Tibial nerve (tissue), 3 donors: ENCODE data around the gene CLEC18C.

Experiments used
- POLR2A ChIP-seq, 2 donors: fragments of 450-650 bp; IDR thresholded peaks; one replicate each; pipeline ENCODE4 v1.6.1; 2017; ENCODE audit warnings: antibody characterized with exemption in 2 of 2, mild to moderate bottlenecking in 2 of 2, moderate library complexity in 2 of 2
- TF ChIP-seq, protein P1 (sequence below), 5 experiments: fragments of 200-600 bp in 3 of 5; fragments of 450-650 bp in 2 of 5; sonication (generic) in 3 of 5; IDR thresholded peaks; one replicate each; pipeline ENCODE4 v1.5.1; 2016 to 2019; ENCODE audit warnings: antibody characterized with exemption in 5 of 5, mild to moderate bottlenecking in 3 of 5, moderate library complexity in 2 of 5

DNA sequence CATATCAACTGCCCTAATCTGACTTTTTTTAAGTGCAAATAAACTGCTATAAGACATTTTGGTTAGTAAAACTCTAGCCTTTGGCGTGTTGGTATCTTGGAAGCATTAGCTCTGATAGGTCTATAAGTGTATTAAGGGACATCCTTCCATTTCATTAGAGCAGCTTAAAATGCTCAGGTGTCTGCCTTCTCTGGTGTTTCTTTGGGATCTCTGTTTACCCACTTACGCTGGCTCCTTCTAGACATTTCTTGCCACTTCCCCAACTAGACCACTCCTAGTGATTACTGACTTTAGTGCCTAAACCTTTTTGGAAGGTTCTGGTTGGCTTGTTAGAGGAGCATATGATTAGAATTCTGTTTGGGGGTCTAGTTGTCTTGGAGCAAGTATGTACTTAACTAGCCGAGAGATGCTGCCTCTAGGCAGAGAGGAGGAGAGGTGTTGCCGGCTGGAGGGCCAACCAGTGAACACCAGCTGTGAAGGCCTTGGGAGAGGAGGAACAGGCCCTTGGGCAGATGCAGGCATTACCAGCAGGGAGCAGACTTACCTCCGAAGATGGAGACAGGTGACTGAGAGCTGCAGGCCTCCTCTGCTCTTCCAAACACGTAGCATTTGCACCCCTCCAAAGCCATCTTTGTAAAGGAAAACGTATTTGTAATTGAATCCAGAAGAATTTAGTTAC, 15.2 kb upstream of the CLEC18C start:
- TF ChIP-seq, protein P1, sequence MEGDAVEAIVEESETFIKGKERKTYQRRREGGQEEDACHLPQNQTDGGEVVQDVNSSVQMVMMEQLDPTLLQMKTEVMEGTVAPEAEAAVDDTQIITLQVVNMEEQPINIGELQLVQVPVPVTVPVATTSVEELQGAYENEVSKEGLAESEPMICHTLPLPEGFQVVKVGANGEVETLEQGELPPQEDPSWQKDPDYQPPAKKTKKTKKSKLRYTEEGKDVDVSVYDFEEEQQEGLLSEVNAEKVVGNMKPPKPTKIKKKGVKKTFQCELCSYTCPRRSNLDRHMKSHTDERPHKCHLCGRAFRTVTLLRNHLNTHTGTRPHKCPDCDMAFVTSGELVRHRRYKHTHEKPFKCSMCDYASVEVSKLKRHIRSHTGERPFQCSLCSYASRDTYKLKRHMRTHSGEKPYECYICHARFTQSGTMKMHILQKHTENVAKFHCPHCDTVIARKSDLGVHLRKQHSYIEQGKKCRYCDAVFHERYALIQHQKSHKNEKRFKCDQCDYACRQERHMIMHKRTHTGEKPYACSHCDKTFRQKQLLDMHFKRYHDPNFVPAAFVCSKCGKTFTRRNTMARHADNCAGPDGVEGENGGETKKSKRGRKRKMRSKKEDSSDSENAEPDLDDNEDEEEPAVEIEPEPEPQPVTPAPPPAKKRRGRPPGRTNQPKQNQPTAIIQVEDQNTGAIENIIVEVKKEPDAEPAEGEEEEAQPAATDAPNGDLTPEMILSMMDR (IDR thresholded peaks at IDR 0.05) = no peak
- TF ChIP-seq POLR2A (IDR thresholded peaks at IDR 0.05) = no peak
